NB4 (cell line): ENCODE measurements around the gene PDE6C.

Experiments
- CTCF ChIP-seq: IDR thresholded peaks from one replicate; pipeline ENCODE4 v1.5.1; 2012; ENCODE audit warnings: low read depth, low read length
- POLR2A ChIP-seq: IDR thresholded peaks from 2 replicates; pipeline ENCODE4 v1.6.1; 2011; ENCODE audit warnings: mild to moderate bottlenecking; ENCODE audit not compliant: insufficient read length; ENCODE audit errors: extremely low read depth

GRCh38 chr10:93613126-93613525 is 789 bp downstream of the PDE6C start:
- no peak for TF ChIP-seq CTCF
- no peak for TF ChIP-seq POLR2A
